HepG2 (cell line): ENCODE measurements around the gene USP27X. TPM values are rescaled to one million over a fixed set of nuclear protein-coding genes. Genes with fewer than 3 reads are reported as not detected.
A peak's percentile ranks its signal among the peaks of the same experiment; 100 is the strongest.

ENCODE experiments used
- ATM ChIP-seq: fragments of 450-650 bp; IDR thresholded peaks from 2 replicates; pipeline ENCODE4 v1.7.1; 2017; ENCODE audit warnings: mild to moderate bottlenecking, borderline replicate concordance
- CHD4 ChIP-seq: fragments of 200-600 bp; sonication (generic); IDR thresholded peaks from 2 replicates; pipeline ENCODE4 v1.7.0; 2017; ENCODE audit warnings: mild to moderate bottlenecking, low read length, borderline replicate concordance
- CREB1 ChIP-seq, 2 experiments: fragments of 450-650 bp in 1 of 2; IDR thresholded peaks; 2 replicates each; pipeline ENCODE4 v1.6.1; 2016 to 2017; ENCODE audit warnings: control low read depth in 1 of 2, mild to moderate bottlenecking in 1 of 2, missing compliant biosample characterization in 1 of 2, missing genetic modification characterization in 1 of 2
- DNMT3B ChIP-seq: conservative IDR thresholded peaks from 2 replicates; pipeline ENCODE4 v1.6.1; 2016; ENCODE audit warnings: missing biosample characterization, control low read depth
- ELF1 ChIP-seq: sonication (generic); formaldehyde crosslinking; IDR thresholded peaks from 2 replicates; pipeline ENCODE4 v1.4.0; 2020; ENCODE audit warnings: missing genetic modification reagents
- HOXA5 ChIP-seq: sonication (generic); formaldehyde crosslinking; IDR thresholded peaks from 2 replicates; pipeline ENCODE4 v1.4.0; 2020; ENCODE audit warnings: missing genetic modification reagents
- IKZF1 ChIP-seq: fragments of 450-650 bp; IDR thresholded peaks from 2 replicates; pipeline ENCODE4 v1.7.1; 2016
- IKZF4 ChIP-seq: sonication (generic); formaldehyde crosslinking; IDR thresholded peaks from 2 replicates; pipeline ENCODE4 v1.5.1; 2020; ENCODE audit warnings: borderline replicate concordance, mild to moderate bottlenecking, low read depth, missing genetic modification reagents; ENCODE audit errors: not compliant biosample characterization
- KAT8 ChIP-seq: IDR thresholded peaks from 2 replicates; pipeline ENCODE4 v1.6.1; 2016; ENCODE audit warnings: missing genetic modification reagents, missing compliant biosample characterization
- KDM5A ChIP-seq: fragments of 200-600 bp; sonication (generic); IDR thresholded peaks from 2 replicates; pipeline ENCODE4 v1.7.0; 2018; ENCODE audit warnings: antibody characterized with exemption, mild to moderate bottlenecking, low read length, borderline replicate concordance
- NFYC ChIP-seq: IDR thresholded peaks from 2 replicates; pipeline ENCODE4 v1.6.1; 2016; ENCODE audit warnings: missing genetic modification reagents, missing compliant biosample characterization
- PAWR ChIP-seq: sonication (generic); formaldehyde crosslinking; IDR thresholded peaks from 2 replicates; pipeline ENCODE4 v1.4.0; 2020; ENCODE audit warnings: missing genetic modification reagents, mild to moderate bottlenecking, borderline replicate concordance
- PRDM4 ChIP-seq: sonication (generic); formaldehyde crosslinking; IDR thresholded peaks from 2 replicates; pipeline ENCODE4 v1.9.0; 2021; ENCODE audit warnings: missing genetic modification reagents, borderline replicate concordance
- RBAK ChIP-seq: sonication (generic); formaldehyde crosslinking; IDR thresholded peaks from 2 replicates; pipeline ENCODE4 v1.5.1; 2020; ENCODE audit warnings: mild to moderate bottlenecking, missing genetic modification reagents
- SUZ12 ChIP-seq: fragments of 150-350 bp; IDR thresholded peaks from 2 replicates; pipeline ENCODE4 v1.6.1; 2014; ENCODE audit warnings: low read depth, low read length
- TIGD3 ChIP-seq: sonication (generic); formaldehyde crosslinking; IDR thresholded peaks from 2 replicates; pipeline ENCODE4 v1.5.1; 2020; ENCODE audit warnings: mild to moderate bottlenecking, missing genetic modification reagents, borderline replicate concordance
- YEATS4 ChIP-seq: sonication (generic); formaldehyde crosslinking; IDR thresholded peaks from 2 replicates; pipeline ENCODE4 v1.4.0; 2020; ENCODE audit warnings: missing genetic modification reagents, borderline replicate concordance
- ZFP62 ChIP-seq: sonication (generic); formaldehyde crosslinking; IDR thresholded peaks from 2 replicates; pipeline ENCODE4 v1.4.0; 2020; ENCODE audit warnings: missing genetic modification reagents
- ZFX ChIP-seq: sonication (generic); formaldehyde crosslinking; IDR thresholded peaks from 2 replicates; pipeline ENCODE4 v1.4.0; 2020; ENCODE audit warnings: mild to moderate bottlenecking, low read depth, missing genetic modification reagents, moderate library complexity
- ZNF18 ChIP-seq: sonication (generic); formaldehyde crosslinking; IDR thresholded peaks from 2 replicates; pipeline ENCODE4 v1.8.0; 2022; ENCODE audit warnings: mild to moderate bottlenecking, missing genetic modification reagents; ENCODE audit not compliant: insufficient replicate concordance
- ZNF513 ChIP-seq: sonication (generic); formaldehyde crosslinking; conservative IDR thresholded peaks from 2 replicates; pipeline ENCODE4 v1.5.0; 2020; ENCODE audit warnings: missing genetic modification reagents
- ZNF841 ChIP-seq: sonication (generic); formaldehyde crosslinking; IDR thresholded peaks from 2 replicates; pipeline ENCODE4 v1.8.1; 2023; ENCODE audit warnings: missing genetic modification reagents, borderline replicate concordance
- ZUFSP ChIP-seq: sonication (generic); formaldehyde crosslinking; IDR thresholded peaks from 2 replicates; pipeline ENCODE4 v1.9.0; 2021; ENCODE audit warnings: missing genetic modification reagents, mild to moderate bottlenecking, borderline replicate concordance
- polyA plus RNA-seq, 8 experiments: library from polyadenylated mRNA; depleted of rRNA in 3 of 8; stranded (reverse) in 7 of 8; unstranded in 1 of 8; fragments of >200 nt; fragmentation: Illumina TruSeq in 4 of 8; extraction: Trizol in 4 of 8; gene quantifications; 2 replicates each; pipeline versions ENCODE4 v1.2.1 to v1.2.3, GENCODE V29; 2011 to 2016; ENCODE audit warnings: low read depth in 4 of 8, missing spikeins in 1 of 8, mixed read lengths in 1 of 8; ENCODE audit not compliant: insufficient read depth in 1 of 8
- total RNA-seq, 5 experiments: library from RNA; depleted of rRNA; stranded (reverse); fragments of >200 nt; fragmentation: Illumina TruSeq; extraction: Trizol; gene quantifications; 2 replicates each; pipeline ENCODE4 v1.2.3, GENCODE V29; 2016; ENCODE audit warnings: low read depth in 1 of 5

Gene USP27X
- total and polyA plus RNA-seq, 2 of the 13 experiments (the other 11 are each of a cell fraction or from before 2014, with no cell fraction given) = 7.2 to 9.7 TPM

- no peak for TF ChIP-seq TIGD3 (CRISPR knock-in tag)
- no peak for TF ChIP-seq ZNF513
- no peak for TF ChIP-seq ZUFSP
- no peak for TF ChIP-seq KDM5A
- no peak for TF ChIP-seq PAWR
- no peak for TF ChIP-seq CREB1 (IDR thresholded peaks at IDR 0.05)
- TF ChIP-seq CREB1 (CRISPR knock-in tag; IDR thresholded peaks at IDR 0.05) = 0 out of 2 replicates have a peak, but pooled peaks have one; percentile 38
- TF ChIP-seq ZNF18 (CRISPR knock-in tag) = no peak
- no peak for TF ChIP-seq ZFX (CRISPR knock-in tag)
- no peak for TF ChIP-seq IKZF4 (CRISPR knock-in tag)
- peak; percentile 53 for TF ChIP-seq KAT8 (CRISPR knock-in tag)
- no peak for TF ChIP-seq CHD4
- no peak for TF ChIP-seq RBAK
- TF ChIP-seq ELF1 = no peak
- TF ChIP-seq ZFP62 (CRISPR knock-in tag) = no peak
- no peak; the same call in 1 of the 2 replicates for TF ChIP-seq HOXA5 (CRISPR knock-in tag)
- no peak for TF ChIP-seq IKZF1
- TF ChIP-seq NFYC = no peak
- no peak for TF ChIP-seq ATM
- TF ChIP-seq SUZ12 = no peak
- TF ChIP-seq PRDM4 (CRISPR knock-in tag) = no peak
- TF ChIP-seq DNMT3B (CRISPR knock-in tag) = no peak
- no peak; the same call in 1 of the 2 replicates for TF ChIP-seq YEATS4 (CRISPR knock-in tag)
- no peak for TF ChIP-seq ZNF841 (CRISPR knock-in tag)
Measured at GRCh38 chrX:49842621-49843020, 36.7 kb upstream of the USP27X start (continued).
